Astrocyte (in vitro differentiated cells and primary cell): ENCODE results near the gene POR. TPM values are rescaled to one million over a fixed set of nuclear protein-coding genes. Genes with fewer than 3 reads are reported as not detected.
"Not testable (repeated sequence)": the region's sequence is repeated elsewhere in the genome, so short reads cannot be mapped to it uniquely, and the experiment has no call there.

Source experiments
- DNase-seq: peaks from one replicate; pipeline ENCODE4 v3.0.0-alpha.2; 2010; ENCODE audit warnings: low read depth
- FAIRE-seq: peaks from 2 replicates; lab custom pipeline; 2011; peaks lifted over from hg19 to GRCh38; lab: Jason Lieb, UNC
- H2AFZ ChIP-seq: 2 replicates; pipeline ENCODE4 v1.6.0; 2012; ENCODE audit warnings: low read depth, low read length, inconsistent platforms
- H3K27ac ChIP-seq: 2 replicates; pipeline ENCODE4 v1.5.1; 2011; ENCODE audit warnings: low read depth, low read length, inconsistent platforms
- H3K27me3 ChIP-seq: 2 replicates; pipeline ENCODE4 v1.6.0; 2011; ENCODE audit warnings: low read length, inconsistent platforms; ENCODE audit not compliant: insufficient read depth
- H3K36me3 ChIP-seq: 2 replicates; pipeline ENCODE4 v1.5.1; 2011; ENCODE audit warnings: low read length, inconsistent platforms; ENCODE audit not compliant: insufficient read depth
- H3K4me1 ChIP-seq: 2 replicates; pipeline ENCODE4 v1.5.1; 2011; ENCODE audit warnings: low read length, inconsistent platforms; ENCODE audit not compliant: insufficient read depth
- H3K4me2 ChIP-seq: 2 replicates; pipeline ENCODE4 v1.6.0; 2012; ENCODE audit warnings: low read length, inconsistent platforms
- H3K4me3 ChIP-seq: 2 replicates; pipeline ENCODE4 v1.5.1; 2011; ENCODE audit warnings: low read depth, mild to moderate bottlenecking, low read length, inconsistent platforms; ENCODE audit not compliant: insufficient read depth
- H3K79me2 ChIP-seq: 2 replicates; pipeline ENCODE4 v1.6.0; 2012; ENCODE audit warnings: mild to moderate bottlenecking, low read length, inconsistent platforms; ENCODE audit not compliant: insufficient read depth
- H3K9ac ChIP-seq: 2 replicates; pipeline ENCODE4 v1.6.0; 2012; ENCODE audit warnings: mild to moderate bottlenecking, low read length, inconsistent platforms
- H3K9me3 ChIP-seq: 2 replicates; pipeline ENCODE4 v1.5.1; 2012; ENCODE audit warnings: low read depth, mild to moderate bottlenecking, low read length, inconsistent platforms; ENCODE audit not compliant: insufficient read depth
- H4K20me1 ChIP-seq: 2 replicates; pipeline ENCODE4 v1.6.0; 2012; ENCODE audit warnings: low read length, inconsistent platforms; ENCODE audit not compliant: insufficient read depth
- H3K27ac Mint-ChIP-seq: one replicate; pipeline ENCODE4 v1.8.0; 2021; ENCODE audit warnings: mild to moderate bottlenecking, mixed read lengths; ENCODE audit not compliant: unreplicated experiment
- H3K27me3 Mint-ChIP-seq: one replicate; pipeline ENCODE4 v1.8.0; 2021; ENCODE audit warnings: low read depth, mixed read lengths; ENCODE audit not compliant: unreplicated experiment
- H3K36me3 Mint-ChIP-seq: one replicate; pipeline ENCODE4 v1.8.0; 2021; ENCODE audit warnings: low read depth, mixed read lengths; ENCODE audit not compliant: unreplicated experiment
- H3K4me1 Mint-ChIP-seq: one replicate; pipeline ENCODE4 v1.8.0; 2021; ENCODE audit warnings: low read depth, mixed read lengths; ENCODE audit not compliant: unreplicated experiment
- H3K4me3 Mint-ChIP-seq: one replicate; pipeline ENCODE4 v1.8.0; 2021; ENCODE audit warnings: mild to moderate bottlenecking, moderate library complexity, mixed read lengths; ENCODE audit not compliant: unreplicated experiment
- H3K9me3 Mint-ChIP-seq: one replicate; pipeline ENCODE4 v1.8.0; 2021; ENCODE audit warnings: mild to moderate bottlenecking, mixed read lengths; ENCODE audit not compliant: unreplicated experiment
- CTCF ChIP-seq: IDR thresholded peaks from 2 replicates; pipeline ENCODE4 v1.5.1; 2011; ENCODE audit warnings: low read depth, mild to moderate bottlenecking, inconsistent platforms, low read length, moderate library complexity; ENCODE audit not compliant: insufficient read depth
- EZH2 ChIP-seq: IDR thresholded peaks from 2 replicates; pipeline ENCODE4 v1.6.1; 2012; ENCODE audit warnings: mild to moderate bottlenecking, low read length, inconsistent platforms; ENCODE audit not compliant: insufficient read depth
- total RNA-seq: library from RNA; stranded (reverse); gene quantifications from 2 replicates; pipeline ENCODE4 v1.2.1, GENCODE V29; 2021

POR gene
- total RNA-seq, 1 donor from 2014 or later, result 73.6 TPM

- Mint-ChIP-seq H3K4me1 (peaks cover 6% of the 10 kb centered on the region), H3K27ac (no peak overlapping the region), H3K9me3 (no peaks in the 10 kb centered on the region), H3K4me3 (no peak overlapping the region), H3K27me3 (peaks cover 10% of the 10 kb centered on the region), H3K36me3 (no peaks in the 10 kb centered on the region)
- no peaks in the 10 kb centered on the region for H3K79me2 ChIP-seq
- no peaks in the 10 kb centered on the region for H4K20me1 ChIP-seq
- DNase-seq, result no peak
- no peak overlapping the region for H3K4me3 ChIP-seq
- H3K27me3 ChIP-seq, result no peaks in the 10 kb centered on the region
- no peak overlapping the region for H3K4me2 ChIP-seq
- FAIRE-seq, result no peak
- no peak overlapping the region for H3K9ac ChIP-seq
- no peaks in the 10 kb centered on the region for H3K36me3 ChIP-seq
- H3K9me3 ChIP-seq, result no peaks in the 10 kb centered on the region
- no peaks in the 10 kb centered on the region for H3K4me1 ChIP-seq
- H2AFZ ChIP-seq, result no peak overlapping the region
- TF ChIP-seq EZH2 (no peak), CTCF (no peak)
- H3K27ac ChIP-seq, result no peak overlapping the region
Observed at GRCh38 chr7:75906991-75907667, 7.8 kb upstream of the POR start.

- H3K4me2 ChIP-seq, H3K4me3 Mint-ChIP-seq, H3K36me3 ChIP-seq, H3K27ac Mint-ChIP-seq, DNase-seq, H3K9ac ChIP-seq, H3K27me3 ChIP-seq, H3K4me3 ChIP-seq, H3K4me1 ChIP-seq, H3K4me1 Mint-ChIP-seq, H3K27ac ChIP-seq, H3K36me3 Mint-ChIP-seq, H2AFZ ChIP-seq, H3K79me2 ChIP-seq, FAIRE-seq, H3K9me3 Mint-ChIP-seq, H4K20me1 ChIP-seq, H3K9me3 ChIP-seq: not testable (repeated sequence)
- peaks cover 10% of the 10 kb centered on the region for H3K27me3 Mint-ChIP-seq
Observed at GRCh38 chr7:75907668-75908039, 7.3 kb upstream of the POR start.

GRCh38 chr7:75909521-75910132, 5.3 kb upstream of the POR start:
- no peak overlapping the region for H3K27ac Mint-ChIP-seq
- Histone ChIP-seq H3K27ac (no peak overlapping the region), H3K9me3 (no peaks in the 10 kb centered on the region), H3K4me1 (peaks cover 6% of the 10 kb centered on the region), H2AFZ (no peak overlapping the region), H3K79me2 (no peaks in the 10 kb centered on the region), H3K4me2 (no peak overlapping the region), H3K27me3 (no peaks in the 10 kb centered on the region), H4K20me1 (no peaks in the 10 kb centered on the region), H3K4me3 (no peak overlapping the region), H3K9ac (no peak overlapping the region), H3K36me3 (no peaks in the 10 kb centered on the region)
- H3K9me3 Mint-ChIP-seq, result no peaks in the 10 kb centered on the region
- DNase-seq, result no peak
- H3K36me3 Mint-ChIP-seq, result no peaks in the 10 kb centered on the region
- no peak overlapping the region for H3K4me3 Mint-ChIP-seq
- H3K4me1 Mint-ChIP-seq, result peaks cover 6% of the 10 kb centered on the region
- peaks cover 5% of the 10 kb centered on the region for H3K27me3 Mint-ChIP-seq
- no peak for TF ChIP-seq EZH2
- no peak for TF ChIP-seq CTCF
- no peak for FAIRE-seq

GRCh38 chr7:75911186-75911585, 3.8 kb upstream of the POR start:
- not testable (repeated sequence) for H3K4me2 ChIP-seq, FAIRE-seq, H3K36me3 Mint-ChIP-seq, H3K27ac Mint-ChIP-seq, H3K27ac ChIP-seq, H3K4me3 ChIP-seq, H2AFZ ChIP-seq, H3K9me3 Mint-ChIP-seq, H3K27me3 Mint-ChIP-seq, H3K9ac ChIP-seq, H3K4me3 Mint-ChIP-seq, H4K20me1 ChIP-seq, DNase-seq, H3K36me3 ChIP-seq, H3K9me3 ChIP-seq, H3K4me1 Mint-ChIP-seq, H3K27me3 ChIP-seq
- peaks cover 12% of the 10 kb centered on the region for H3K79me2 ChIP-seq
- H3K4me1 ChIP-seq, result peaks cover 13% of the 10 kb centered on the region
